Mesothelial cell of epicardium (in vitro differentiated cells): ENCODE measurements around the gene OOSP4A. TPM values are rescaled to one million over a fixed set of nuclear protein-coding genes. Genes with fewer than 3 reads are reported as not detected.

Experiments used
- DNase-seq, 2 experiments: peaks; one replicate each; pipeline ENCODE4 v3.0.0; 2021; ENCODE audit warnings: low spot score in 2 of 2; ENCODE audit not compliant: unreplicated experiment in 2 of 2
- H3K27ac Mint-ChIP-seq: 2 replicates; pipeline ENCODE4 v1.8.0; 2021; ENCODE audit warnings: mixed read lengths
- H3K27me3 Mint-ChIP-seq: 2 replicates; pipeline ENCODE4 v1.8.0; 2021; ENCODE audit warnings: low read depth, mixed read lengths
- H3K36me3 Mint-ChIP-seq: 2 replicates; pipeline ENCODE4 v1.8.0; 2021; ENCODE audit warnings: mixed read lengths
- H3K4me1 Mint-ChIP-seq: 2 replicates; pipeline ENCODE4 v1.8.0; 2021; ENCODE audit warnings: mixed read lengths
- H3K4me3 Mint-ChIP-seq: 2 replicates; pipeline ENCODE4 v1.8.0; 2021; ENCODE audit warnings: mild to moderate bottlenecking, moderate library complexity, mixed read lengths
- H3K9me3 Mint-ChIP-seq: 2 replicates; pipeline ENCODE4 v1.8.0; 2021; ENCODE audit warnings: mixed read lengths
- CTCF ChIP-seq: fragments of 200-600 bp; sonication (generic); IDR thresholded peaks from one replicate; pipeline ENCODE4 v1.5.0; 2021; ENCODE audit warnings: antibody characterized with exemption; ENCODE audit not compliant: unreplicated experiment
- total RNA-seq: library from RNA; stranded (reverse); gene quantifications from 3 replicates; pipeline ENCODE4 v1.2.1, GENCODE V29; 2021

The OOSP4A gene
- total RNA-seq, 1 donor from 2014 or later, result not detected

- no peak overlapping the region for H3K4me3 Mint-ChIP-seq
- no peak for DNase-seq
- no peaks in the 10 kb centered on the region for H3K9me3 Mint-ChIP-seq
- no peak overlapping the region for H3K27ac Mint-ChIP-seq
- H3K27me3 Mint-ChIP-seq, result peaks cover 12% of the 10 kb centered on the region
- H3K36me3 Mint-ChIP-seq, result no peaks in the 10 kb centered on the region
- TF ChIP-seq CTCF, result no peak
- peaks cover 2% of the 10 kb centered on the region for H3K4me1 Mint-ChIP-seq
Observed at GRCh38 chr11:59953463-59954218, 10.2 kb upstream of the OOSP4A start.

GRCh38 chr11:59954219-59954847 is 9.5 kb upstream of the OOSP4A start:
- Mint-ChIP-seq H3K36me3 (no peaks in the 10 kb centered on the region), H3K27ac (no peak overlapping the region), H3K27me3 (peaks cover 10% of the 10 kb centered on the region), H3K4me1 (peaks cover 2% of the 10 kb centered on the region), H3K9me3 (no peaks in the 10 kb centered on the region), H3K4me3 (no peak overlapping the region)
- DNase-seq, result no peak
- no peak for TF ChIP-seq CTCF

- H3K27ac Mint-ChIP-seq, result no peak overlapping the region
- H3K4me3 Mint-ChIP-seq, result no peak overlapping the region
- H3K9me3 Mint-ChIP-seq, result no peaks in the 10 kb centered on the region
- TF ChIP-seq CTCF, result no peak
- H3K27me3 Mint-ChIP-seq, result peaks cover 7% of the 10 kb centered on the region
- DNase-seq, result no peak
- H3K4me1 Mint-ChIP-seq, result peaks cover 2% of the 10 kb centered on the region
- H3K36me3 Mint-ChIP-seq, result no peaks in the 10 kb centered on the region
Observed at GRCh38 chr11:59957094-59957493, 6.7 kb upstream of the OOSP4A start.

GRCh38 chr11:59960502-59961381 is 3.1 kb upstream of the OOSP4A start:
- H3K4me1 Mint-ChIP-seq, result peaks cover 2% of the 10 kb centered on the region
- no peaks in the 10 kb centered on the region for H3K36me3 Mint-ChIP-seq
- peaks cover 6% of the 10 kb centered on the region for H3K27me3 Mint-ChIP-seq
- no peaks in the 10 kb centered on the region for H3K9me3 Mint-ChIP-seq
- no peak for TF ChIP-seq CTCF
- no peak overlapping the region for H3K27ac Mint-ChIP-seq
- H3K4me3 Mint-ChIP-seq, result no peak overlapping the region
- no peak for DNase-seq

- no peaks in the 10 kb centered on the region for H3K9me3 Mint-ChIP-seq
- no peak for DNase-seq
- peaks cover 6% of the 10 kb centered on the region for H3K27me3 Mint-ChIP-seq
- no peak for TF ChIP-seq CTCF
- no peaks in the 10 kb centered on the region for H3K36me3 Mint-ChIP-seq
- H3K27ac Mint-ChIP-seq, result no peak overlapping the region
- peaks cover 2% of the 10 kb centered on the region for H3K4me1 Mint-ChIP-seq
- no peak overlapping the region for H3K4me3 Mint-ChIP-seq
Observed at GRCh38 chr11:59962107-59962482, 1.7 kb upstream of the OOSP4A start.
